Esophagus muscularis mucosa (tissue), 4 donors: ENCODE results near the gene ARSG. TPM values are rescaled to one million over a fixed set of nuclear protein-coding genes. Genes with fewer than 3 reads are reported as not detected.

Experiments used
- DNase-seq: peaks from one replicate; pipeline ENCODE4 v3.0.0-alpha.2; 2017; ENCODE audit errors: extremely low spot score
- H3K27ac ChIP-seq, 4 donors: fragments of 200-600 bp; sonication (generic); replicated peaks in 1 of 4; 1 replicate in 3 of 4; 2 replicates in 1 of 4; pipeline ENCODE4 v1.5.1; 2016 to 2019; ENCODE audit warnings: mild to moderate bottlenecking in 1 of 4
- H3K27me3 ChIP-seq, 4 donors: fragments of 200-600 bp; sonication (generic); one replicate each; pipeline versions ENCODE4 v1.5.1 to v1.6.0; 2016 to 2019
- H3K36me3 ChIP-seq, 4 donors: fragments of 200-600 bp; sonication (generic); one replicate each; pipeline ENCODE4 v1.5.1; 2016 to 2019
- H3K4me1 ChIP-seq, 4 donors: fragments of 200-600 bp; sonication (generic); one replicate each; pipeline ENCODE4 v1.5.1; 2016 to 2019
- H3K4me3 ChIP-seq, 4 donors: fragments of 200-600 bp; sonication (generic); 1 replicate in 2 of 4; 2 replicates in 2 of 4; pipeline ENCODE4 v1.5.1; 2016 to 2019; ENCODE audit warnings: mild to moderate bottlenecking in 4 of 4, moderate library complexity in 1 of 4
- H3K9me3 ChIP-seq, 4 donors: fragments of 200-600 bp; sonication (generic); 1 replicate in 3 of 4; 2 replicates in 1 of 4; pipeline ENCODE4 v1.5.1; 2016 to 2019
- EP300 ChIP-seq: sonication (generic); formaldehyde crosslinking; IDR thresholded peaks from one replicate; pipeline ENCODE4 v1.6.1; 2017; ENCODE audit warnings: antibody characterized with exemption
- POLR2A ChIP-seq: fragments of 450-650 bp; IDR thresholded peaks from one replicate; pipeline ENCODE4 v1.6.1; 2017; ENCODE audit warnings: antibody characterized with exemption, moderate library complexity, mild to moderate bottlenecking, low read depth
- POLR2AphosphoS5 ChIP-seq, 2 donors: sonication (generic); formaldehyde crosslinking; IDR thresholded peaks; one replicate each; pipeline ENCODE4 v1.6.1; 2017; ENCODE audit warnings: antibody characterized with exemption in 2 of 2
- WGBS: methylation state at CpG from one replicate; pipeline ENCODE4 v1.1.5; 2018; 5-methylcytosine and 5-hydroxymethylcytosine counted together
- intact Hi-C: fragments of 100-400 bp; cut with DNase I; formaldehyde crosslinking; loops from one replicate; pipeline ENCODE4 v1.15.1; 2023
- total RNA-seq, 4 donors: library from RNA; depleted of rRNA; stranded (reverse); fragments of >200 nt; gene quantifications; one replicate each; pipeline versions ENCODE4 v1.1.0 to v1.2.1, GENCODE V29; 2016
- TF ChIP-seq, protein P1 (sequence below), 3 experiments: fragments of 200-600 bp in 2 of 3; fragments of 450-650 bp in 1 of 3; sonication (generic) in 2 of 3; IDR thresholded peaks; one replicate each; pipeline ENCODE4 v1.5.1; 2017 to 2019; ENCODE audit warnings: antibody characterized with exemption in 3 of 3, mild to moderate bottlenecking in 2 of 3, moderate library complexity in 1 of 3

The ARSG gene
- total RNA-seq, 4 donors from 2014 or later, result 1.7 to 4.9 (median 2.8) TPM

- Histone ChIP-seq H3K27me3 (peaks cover 0 to 71% (median 19%) of the 10 kb centered on the region in 4 donors), H3K4me1 (peaks cover 17 to 31% (median 27%) of the 10 kb centered on the region in 4 donors), H3K27ac (peak overlapping the region in 1 of 4 donors; percentile 50), H3K36me3 (no peaks in the 10 kb centered on the region), H3K4me3 (peak overlapping the region; percentile 62 to 67 (median 66)), H3K9me3 (no peaks in the 10 kb centered on the region)
- intact Hi-C loops, result no loop called here
- TF ChIP-seq POLR2AphosphoS5 (IDR thresholded peaks at IDR 0.05), result no peak
- no peak for TF ChIP-seq POLR2A
- TF ChIP-seq, protein P1, sequence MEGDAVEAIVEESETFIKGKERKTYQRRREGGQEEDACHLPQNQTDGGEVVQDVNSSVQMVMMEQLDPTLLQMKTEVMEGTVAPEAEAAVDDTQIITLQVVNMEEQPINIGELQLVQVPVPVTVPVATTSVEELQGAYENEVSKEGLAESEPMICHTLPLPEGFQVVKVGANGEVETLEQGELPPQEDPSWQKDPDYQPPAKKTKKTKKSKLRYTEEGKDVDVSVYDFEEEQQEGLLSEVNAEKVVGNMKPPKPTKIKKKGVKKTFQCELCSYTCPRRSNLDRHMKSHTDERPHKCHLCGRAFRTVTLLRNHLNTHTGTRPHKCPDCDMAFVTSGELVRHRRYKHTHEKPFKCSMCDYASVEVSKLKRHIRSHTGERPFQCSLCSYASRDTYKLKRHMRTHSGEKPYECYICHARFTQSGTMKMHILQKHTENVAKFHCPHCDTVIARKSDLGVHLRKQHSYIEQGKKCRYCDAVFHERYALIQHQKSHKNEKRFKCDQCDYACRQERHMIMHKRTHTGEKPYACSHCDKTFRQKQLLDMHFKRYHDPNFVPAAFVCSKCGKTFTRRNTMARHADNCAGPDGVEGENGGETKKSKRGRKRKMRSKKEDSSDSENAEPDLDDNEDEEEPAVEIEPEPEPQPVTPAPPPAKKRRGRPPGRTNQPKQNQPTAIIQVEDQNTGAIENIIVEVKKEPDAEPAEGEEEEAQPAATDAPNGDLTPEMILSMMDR (IDR thresholded peaks at IDR 0.05), result no peak
- TF ChIP-seq EP300, result no peak
- WGBS, result 52% methylated on average over 9 of the region's 9 CpGs
- no peak for DNase-seq
Measured at GRCh38 chr17:68292689-68293040, 1.4 kb downstream of the ARSG start.

DNA sequence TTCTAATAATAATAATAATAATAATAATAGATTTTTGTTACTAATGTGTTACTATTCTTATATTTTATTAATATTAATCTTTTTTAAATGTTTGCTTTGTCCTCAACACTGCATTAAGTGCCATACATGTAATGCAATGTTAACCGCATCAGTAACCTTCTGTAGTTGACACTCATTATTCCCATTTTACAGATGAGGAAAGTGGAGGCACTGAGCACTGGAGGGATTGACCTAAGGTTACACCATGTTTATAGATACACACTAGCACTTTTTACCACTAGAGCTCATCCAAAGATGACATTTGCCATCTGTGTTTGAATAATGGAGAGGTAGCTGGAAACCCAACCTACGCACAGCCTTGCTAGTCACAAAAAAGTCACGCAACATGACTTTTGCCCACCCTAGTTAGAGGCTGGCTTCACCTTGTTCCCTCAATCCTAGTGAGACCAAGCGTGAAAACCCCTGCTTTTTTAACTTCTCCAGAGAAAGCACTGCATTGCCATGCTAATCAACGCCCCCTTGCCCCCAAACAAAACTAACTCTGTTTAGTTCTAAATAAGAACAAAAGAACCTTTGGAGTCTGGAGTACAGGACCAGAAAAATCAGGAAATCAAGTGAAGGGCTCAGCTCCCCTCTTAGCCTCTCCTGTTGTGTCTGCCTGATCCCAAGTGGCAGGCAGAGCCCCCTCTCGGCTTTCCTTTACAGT lies 2.3 kb downstream of the ARSG start:
- 95% methylated on average over 6 of the region's 6 CpGs for WGBS

GRCh38 chr17:68294196-68294555 lies 2.9 kb downstream of the ARSG start:
- no peak for DNase-seq
- H3K9me3 ChIP-seq, result no peaks in the 10 kb centered on the region
- no peak overlapping the region for H3K4me3 ChIP-seq
- intact Hi-C loops, result no loop called here
- TF ChIP-seq EP300 (no peak), POLR2AphosphoS5 (IDR thresholded peaks at IDR 0.05) (no peak), POLR2A (no peak)
- TF ChIP-seq, protein P1 (IDR thresholded peaks at IDR 0.05), result no peak
- no peak overlapping the region for H3K27ac ChIP-seq
- peaks cover 17 to 31% (median 27%) of the 10 kb centered on the region in 4 donors for H3K4me1 ChIP-seq
- H3K36me3 ChIP-seq, result no peaks in the 10 kb centered on the region
- 80% methylated on average over 3 of the region's 3 CpGs for WGBS
- H3K27me3 ChIP-seq, result peaks cover 0 to 71% (median 19%) of the 10 kb centered on the region in 4 donors

More for the DNA sequence above, 2.3 kb downstream of the ARSG start:
- Histone ChIP-seq H3K4me3 (no peak overlapping the region), H3K36me3 (no peaks in the 10 kb centered on the region), H3K27ac (no peak overlapping the region), H3K9me3 (no peaks in the 10 kb centered on the region), H3K27me3 (peaks cover 0 to 71% (median 19%) of the 10 kb centered on the region in 4 donors), H3K4me1 (peaks cover 17 to 31% (median 27%) of the 10 kb centered on the region in 4 donors)
- DNase-seq, result no peak
- intact Hi-C loops, result no loop called here
- TF ChIP-seq POLR2A, result no peak
- TF ChIP-seq, protein P1 (IDR thresholded peaks at IDR 0.05), result no peak
- no peak for TF ChIP-seq POLR2AphosphoS5 (IDR thresholded peaks at IDR 0.05)
- no peak for TF ChIP-seq EP300

DNA sequence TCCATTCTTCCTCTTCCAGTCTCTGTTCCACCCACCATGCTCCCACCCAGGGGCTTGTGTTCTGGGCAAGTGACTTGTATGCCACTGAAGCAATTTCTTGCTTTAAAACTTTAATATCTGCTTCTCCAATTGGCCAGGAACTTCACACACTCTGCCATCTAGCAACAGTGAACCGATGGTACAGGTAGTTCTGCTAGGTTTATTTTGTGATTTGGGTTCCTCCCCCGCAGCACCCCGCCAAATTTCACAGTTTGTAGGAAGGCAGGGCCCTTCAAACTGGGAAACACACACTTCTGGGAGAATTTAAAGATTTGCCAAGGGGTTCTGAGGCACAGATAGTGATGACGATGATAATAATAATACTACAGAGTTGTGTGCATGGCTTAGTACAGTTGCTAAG lies 3.3 kb downstream of the ARSG start:
- Histone ChIP-seq H3K4me3 (no peak overlapping the region), H3K4me1 (peaks cover 17 to 31% (median 27%) of the 10 kb centered on the region in 4 donors), H3K27ac (no peak overlapping the region), H3K36me3 (no peaks in the 10 kb centered on the region), H3K27me3 (peaks cover 0 to 71% (median 19%) of the 10 kb centered on the region in 4 donors), H3K9me3 (no peaks in the 10 kb centered on the region)
- TF ChIP-seq POLR2AphosphoS5 (IDR thresholded peaks at IDR 0.05), result no peak
- no peak for TF ChIP-seq EP300
- TF ChIP-seq, protein P1 (IDR thresholded peaks at IDR 0.05), result no peak
- no peak for TF ChIP-seq POLR2A
- 87% methylated on average over 4 of the region's 4 CpGs for WGBS
- intact Hi-C loops, result no loop called here
- no peak for DNase-seq
